Neural cell (in vitro differentiated cells): Measurements from ENCODE around the gene KIF27. TPM values are rescaled to one million over a fixed set of nuclear protein-coding genes. Genes with fewer than 3 reads are reported as not detected.

Source experiments
- H2AFZ ChIP-seq: fragments of 200-600, 300-800 bp; sonication (generic), shearing (Covaris generic); 2 replicates; pipeline ENCODE4 v1.6.0; 2014; ENCODE audit warnings: low read depth, mild to moderate bottlenecking, antibody characterized with exemption, low read length, moderate library complexity
- H3F3A ChIP-seq: fragments of 200-600 bp; shearing (Covaris generic); 2 replicates; pipeline ENCODE4 v1.6.1; 2016; ENCODE audit warnings: mild to moderate bottlenecking, moderate library complexity, mixed read lengths, antibody characterized with exemption, low read length; ENCODE audit not compliant: insufficient read depth, poor library complexity, severe bottlenecking
- H3K27ac ChIP-seq: fragments of 200-600, 300-800 bp; sonication (generic), shearing (Covaris generic); 2 replicates; pipeline ENCODE4 v1.5.1; 2014; ENCODE audit warnings: mild to moderate bottlenecking, low read length, moderate library complexity
- H3K27me3 ChIP-seq: fragments of 300-800, 200-600 bp; sonication (generic), shearing (Covaris generic); 2 replicates; pipeline ENCODE4 v1.6.0; 2014; ENCODE audit warnings: mild to moderate bottlenecking, low read depth, low read length, moderate library complexity; ENCODE audit not compliant: insufficient read depth
- H3K36me3 ChIP-seq: fragments of 300-800, 200-600 bp; sonication (generic), shearing (Covaris generic); 2 replicates; pipeline ENCODE4 v1.5.1; 2014; ENCODE audit warnings: mild to moderate bottlenecking, antibody characterized with exemption, low read length, moderate library complexity; ENCODE audit not compliant: insufficient read depth
- H3K4me2 ChIP-seq: fragments of 300-800, 200-600 bp; sonication (generic), shearing (Covaris generic); 2 replicates; pipeline ENCODE4 v1.6.0; 2014; ENCODE audit warnings: mild to moderate bottlenecking, low read length
- H3K4me3 ChIP-seq: fragments of 300-800, 200-600 bp; sonication (generic), shearing (Covaris generic); 2 replicates; pipeline ENCODE4 v1.5.1; 2014; ENCODE audit warnings: mild to moderate bottlenecking, low read length, moderate library complexity
- H3K79me2 ChIP-seq: fragments of 200-600 bp; shearing (Covaris generic); replicated peaks from 2 replicates; pipeline ENCODE4 v1.6.0; 2014; ENCODE audit warnings: mild to moderate bottlenecking, low read length, moderate library complexity; ENCODE audit not compliant: insufficient read depth
- H3K9ac ChIP-seq: fragments of 300-800, 200-600 bp; sonication (generic), shearing (Covaris generic); 2 replicates; pipeline ENCODE4 v1.6.1; 2016; ENCODE audit warnings: mild to moderate bottlenecking, low read length, mixed read lengths
- H3K9me2 ChIP-seq: fragments of 200-600 bp; shearing (Covaris generic); 2 replicates; pipeline ENCODE4 v1.6.1; 2016; ENCODE audit warnings: mild to moderate bottlenecking, low read length, mixed read lengths; ENCODE audit not compliant: insufficient read depth
- H3K9me3 ChIP-seq: fragments of 200-600, 300-800 bp; sonication (generic), shearing (Covaris generic); 2 replicates; pipeline ENCODE4 v1.6.1; 2016; ENCODE audit warnings: mild to moderate bottlenecking, mixed run types, low read length, moderate library complexity, mixed read lengths
- H4K20me1 ChIP-seq: fragments of 200-600 bp; shearing (Covaris generic); 2 replicates; pipeline ENCODE4 v1.6.1; 2016; ENCODE audit warnings: mild to moderate bottlenecking, mixed run types; ENCODE audit not compliant: insufficient read depth
- CTCF ChIP-seq: fragments of 450-650 bp; IDR thresholded peaks from 2 replicates; pipeline ENCODE4 v1.5.1; 2014; ENCODE audit warnings: antibody characterized with exemption, mild to moderate bottlenecking, moderate library complexity; ENCODE audit not compliant: poor library complexity, severe bottlenecking
- EP300 ChIP-seq: fragments of 450-650 bp; conservative IDR thresholded peaks from 2 replicates; pipeline ENCODE4 v1.6.1; 2014; ENCODE audit warnings: antibody characterized with exemption, mild to moderate bottlenecking, moderate library complexity; ENCODE audit not compliant: poor library complexity, severe bottlenecking
- EZH2 ChIP-seq: fragments of 200-600, 300-800 bp; shearing (Covaris generic), sonication (generic); IDR thresholded peaks from 2 replicates; pipeline ENCODE4 v1.6.1; 2014; ENCODE audit warnings: antibody characterized with exemption, low read length, borderline replicate concordance, mild to moderate bottlenecking; ENCODE audit not compliant: insufficient read depth, poor library complexity, severe bottlenecking
- MXI1 ChIP-seq: fragments of 450-650 bp; conservative IDR thresholded peaks from 2 replicates; pipeline ENCODE4 v1.6.1; 2014; ENCODE audit warnings: antibody characterized with exemption, mild to moderate bottlenecking; ENCODE audit not compliant: poor library complexity, severe bottlenecking
- POLR2AphosphoS5 ChIP-seq: IDR thresholded peaks from 2 replicates; pipeline ENCODE4 v1.6.1; 2012
- RAD21 ChIP-seq: fragments of 450-650 bp; conservative IDR thresholded peaks from 2 replicates; pipeline ENCODE4 v1.6.1; 2014; ENCODE audit warnings: antibody characterized with exemption, mild to moderate bottlenecking, moderate library complexity
- REST ChIP-seq: IDR thresholded peaks from 2 replicates; pipeline ENCODE4 v1.6.1; 2012; ENCODE audit warnings: borderline replicate concordance
- SMC3 ChIP-seq: fragments of 450-650 bp; conservative IDR thresholded peaks from 2 replicates; pipeline ENCODE4 v1.6.1; 2014; ENCODE audit warnings: antibody characterized with exemption, mild to moderate bottlenecking, moderate library complexity; ENCODE audit not compliant: poor library complexity
- TAF1 ChIP-seq: IDR thresholded peaks from 2 replicates; pipeline ENCODE4 v1.6.1; 2012; ENCODE audit warnings: low read depth
- polyA plus RNA-seq: library from polyadenylated mRNA; depleted of rRNA; stranded (reverse); fragments of >200 nt; gene quantifications from 2 replicates; pipeline ENCODE4 v1.2.3, GENCODE V29; 2014

KIF27 gene
- polyA plus RNA-seq, 1 donor from 2014 or later, result 7.1 TPM

DNA sequence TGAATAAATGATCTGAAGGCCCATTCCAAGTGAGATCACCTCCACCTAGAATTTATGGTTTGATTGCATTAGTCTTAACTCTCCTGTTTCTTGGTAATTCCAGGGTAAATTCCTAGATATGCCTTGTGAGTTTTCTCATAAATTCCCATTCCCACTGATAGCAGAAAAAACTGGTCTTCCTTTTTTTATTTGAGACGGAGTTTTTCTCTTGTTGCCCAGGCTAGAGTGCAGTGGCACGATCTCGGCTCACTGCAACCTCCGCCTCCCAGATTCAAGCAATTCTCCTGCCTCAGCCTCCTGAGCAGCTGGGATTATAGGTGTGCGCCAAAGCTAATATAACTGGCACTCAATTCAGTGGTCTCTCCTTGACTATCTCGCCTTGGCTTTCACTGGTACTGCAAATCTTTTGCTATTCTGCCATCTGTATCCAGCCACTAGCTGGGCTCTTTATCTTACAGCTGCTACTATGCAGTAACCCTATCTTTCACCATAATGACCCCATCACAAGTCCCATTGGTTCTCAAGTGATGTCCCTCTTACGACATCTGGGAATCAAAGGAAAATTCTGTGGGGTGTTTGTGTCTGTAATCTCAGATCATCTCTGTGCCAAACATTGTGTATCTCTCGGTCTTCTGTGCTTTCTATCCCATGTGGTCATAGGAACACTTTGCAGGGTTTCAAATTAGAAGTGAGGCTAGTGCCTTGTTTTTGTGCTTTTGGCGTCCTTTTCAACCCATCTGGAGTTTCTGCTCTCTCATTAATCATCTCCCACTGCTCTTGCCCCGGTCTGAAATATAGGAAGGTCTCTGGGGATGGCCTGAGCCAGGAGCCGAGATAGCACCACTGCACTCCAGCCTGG lies 44.3 kb upstream of the KIF27 start:
- no peaks in the 10 kb centered on the region for H3K27me3 ChIP-seq
- H3K79me2 ChIP-seq, result peaks cover 5% of the 10 kb centered on the region
- no peak overlapping the region for H3K4me2 ChIP-seq
- H3F3A ChIP-seq, result peaks cover 12% of the 10 kb centered on the region
- TF ChIP-seq TAF1, result no peak
- no peak for TF ChIP-seq RAD21
- TF ChIP-seq MXI1, result no peak
- TF ChIP-seq EP300, result no peak
- TF ChIP-seq POLR2AphosphoS5, result no peak
- H3K9ac ChIP-seq, result no peak overlapping the region
- H3K9me2 ChIP-seq, result no peaks in the 10 kb centered on the region
- no peak overlapping the region for H3K27ac ChIP-seq
- H3K4me3 ChIP-seq, result no peak overlapping the region
- H4K20me1 ChIP-seq, result peaks cover 14% of the 10 kb centered on the region
- H3K9me3 ChIP-seq, result no peaks in the 10 kb centered on the region
- peaks cover 9% of the 10 kb centered on the region for H3K36me3 ChIP-seq
- no peak overlapping the region for H2AFZ ChIP-seq

- H3K27ac ChIP-seq, result no peak overlapping the region
- H3K9me2 ChIP-seq, result no peaks in the 10 kb centered on the region
- H3K27me3 ChIP-seq, result no peaks in the 10 kb centered on the region
- H3K36me3 ChIP-seq, result peaks cover 3% of the 10 kb centered on the region
- H3K4me3 ChIP-seq, result no peak overlapping the region
- TF ChIP-seq EP300 (no peak), EZH2 (no peak), REST (peak; percentile 12), SMC3 (no peak)
- peaks cover 8% of the 10 kb centered on the region for H3F3A ChIP-seq
- no peak overlapping the region for H3K4me2 ChIP-seq
- H4K20me1 ChIP-seq, result peaks cover 10% of the 10 kb centered on the region
- no peaks in the 10 kb centered on the region for H3K9me3 ChIP-seq
- no peak overlapping the region for H2AFZ ChIP-seq
- no peaks in the 10 kb centered on the region for H3K79me2 ChIP-seq
- no peak overlapping the region for H3K9ac ChIP-seq
These were observed 43.7 kb upstream of the KIF27 start for GRCh38 chr9:83964973-83965349.

DNA sequence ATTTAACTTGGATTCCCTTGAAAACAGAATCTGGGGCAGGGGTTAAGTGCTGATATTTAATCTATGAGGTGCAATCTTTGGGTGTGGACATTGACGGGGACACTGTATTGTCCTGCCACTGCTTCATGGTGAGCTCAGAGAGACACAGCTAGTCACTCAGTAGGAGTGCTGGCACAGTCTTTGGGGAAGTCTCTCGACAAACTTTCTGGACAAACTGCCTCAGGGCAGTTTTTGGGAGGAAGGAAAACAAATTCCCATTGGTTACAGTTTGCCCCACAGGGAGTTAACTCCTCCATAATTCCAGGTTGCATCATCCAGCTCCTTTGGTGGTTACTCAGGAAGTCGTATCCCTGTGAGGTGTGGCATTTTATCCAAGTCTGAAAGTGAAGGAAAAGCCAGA lies 40.9 kb upstream of the KIF27 start:
- TF ChIP-seq CTCF (no peak), TAF1 (no peak), EZH2 (no peak), RAD21 (no peak), EP300 (no peak), MXI1 (no peak), POLR2AphosphoS5 (no peak), REST (no peak), SMC3 (no peak)
- Histone ChIP-seq H3K4me2 (no peak overlapping the region), H3K27ac (no peak overlapping the region), H3K4me3 (no peak overlapping the region), H3K9me2 (no peaks in the 10 kb centered on the region), H4K20me1 (no peaks in the 10 kb centered on the region), H3K9me3 (no peaks in the 10 kb centered on the region), H3K27me3 (no peaks in the 10 kb centered on the region), H3K36me3 (no peaks in the 10 kb centered on the region), H2AFZ (no peak overlapping the region), H3K79me2 (no peaks in the 10 kb centered on the region), H3F3A (peaks cover 8% of the 10 kb centered on the region), H3K9ac (no peak overlapping the region)
